Uterus (tissue), 4 donors: ENCODE data around the gene ATP13A3. TPM values are rescaled to one million over a fixed set of nuclear protein-coding genes. Genes with fewer than 3 reads are reported as not detected.
"Not testable (repeated sequence)": the region's sequence is repeated elsewhere in the genome, so short reads cannot be mapped to it uniquely, and the experiment has no call there.

Source experiments
- DNase-seq, 2 donors: peaks; one replicate each; pipeline ENCODE4 v3.0.0-alpha.2; 2019 to 2020
- H3K27ac ChIP-seq, 2 donors: fragments of 200-600 bp; sonication (generic); 1 replicate in 1 of 2; 2 replicates in 1 of 2; pipeline ENCODE4 v1.5.1; 2016 to 2018
- H3K27me3 ChIP-seq, 2 donors: fragments of 200-600 bp; sonication (generic); one replicate each; pipeline ENCODE4 v1.5.1; 2018 to 2019; ENCODE audit warnings: control low read depth in 1 of 2
- H3K36me3 ChIP-seq, 2 donors: fragments of 200-600 bp; sonication (generic); one replicate each; pipeline ENCODE4 v1.5.1; 2019; ENCODE audit warnings: control low read depth in 1 of 2
- H3K4me1 ChIP-seq, 2 donors: fragments of 200-600 bp; sonication (generic); one replicate each; pipeline ENCODE4 v1.5.1; 2018 to 2019; ENCODE audit warnings: control low read depth in 1 of 2
- H3K4me3 ChIP-seq, 2 donors: fragments of 200-600 bp; sonication (generic); 1 replicate in 1 of 2; 2 replicates in 1 of 2; pipeline ENCODE4 v1.5.1; 2018 to 2019; ENCODE audit warnings: mild to moderate bottlenecking in 1 of 2
- H3K9me3 ChIP-seq, 2 donors: fragments of 200-600 bp; sonication (generic); one replicate each; pipeline ENCODE4 v1.5.1; 2019; ENCODE audit warnings: control low read depth in 1 of 2
- POLR2A ChIP-seq, 2 donors: fragments of 450-650 bp; IDR thresholded peaks; one replicate each; pipeline ENCODE4 v1.6.1; 2016; ENCODE audit warnings: antibody characterized with exemption in 2 of 2, mild to moderate bottlenecking in 1 of 2, moderate library complexity in 1 of 2
- intact Hi-C: fragments of 100-400 bp; cut with DNase I; formaldehyde crosslinking; loops from one replicate; pipeline ENCODE4 v1.15.1; 2023; ENCODE audit warnings: low total_unique reads
- total RNA-seq, 4 donors: library from RNA; depleted of rRNA in 3 of 4; stranded (reverse); fragments of >200 nt in 3 of 4; gene quantifications; one replicate each; pipeline versions ENCODE4 v1.1.0 to v1.2.4, GENCODE V29; 2014 to 2023
- TF ChIP-seq, protein P1 (sequence below), 4 experiments: fragments of 200-600 bp in 2 of 4; fragments of 450-650 bp in 2 of 4; sonication (generic) in 2 of 4; IDR thresholded peaks; one replicate each; pipeline ENCODE4 v1.5.1; 2016 to 2019; ENCODE audit warnings: antibody characterized with exemption in 4 of 4, mild to moderate bottlenecking in 2 of 4, moderate library complexity in 1 of 4
- donor health status: DM: yes; HTN: yes; CAD: no.

Gene ATP13A3
- total RNA-seq, result 100 to 1,000 TPM in 1 of 4 donors, 10 to 100 TPM in 3; 43.3 to 148 (median 82.9) TPM

DNA sequence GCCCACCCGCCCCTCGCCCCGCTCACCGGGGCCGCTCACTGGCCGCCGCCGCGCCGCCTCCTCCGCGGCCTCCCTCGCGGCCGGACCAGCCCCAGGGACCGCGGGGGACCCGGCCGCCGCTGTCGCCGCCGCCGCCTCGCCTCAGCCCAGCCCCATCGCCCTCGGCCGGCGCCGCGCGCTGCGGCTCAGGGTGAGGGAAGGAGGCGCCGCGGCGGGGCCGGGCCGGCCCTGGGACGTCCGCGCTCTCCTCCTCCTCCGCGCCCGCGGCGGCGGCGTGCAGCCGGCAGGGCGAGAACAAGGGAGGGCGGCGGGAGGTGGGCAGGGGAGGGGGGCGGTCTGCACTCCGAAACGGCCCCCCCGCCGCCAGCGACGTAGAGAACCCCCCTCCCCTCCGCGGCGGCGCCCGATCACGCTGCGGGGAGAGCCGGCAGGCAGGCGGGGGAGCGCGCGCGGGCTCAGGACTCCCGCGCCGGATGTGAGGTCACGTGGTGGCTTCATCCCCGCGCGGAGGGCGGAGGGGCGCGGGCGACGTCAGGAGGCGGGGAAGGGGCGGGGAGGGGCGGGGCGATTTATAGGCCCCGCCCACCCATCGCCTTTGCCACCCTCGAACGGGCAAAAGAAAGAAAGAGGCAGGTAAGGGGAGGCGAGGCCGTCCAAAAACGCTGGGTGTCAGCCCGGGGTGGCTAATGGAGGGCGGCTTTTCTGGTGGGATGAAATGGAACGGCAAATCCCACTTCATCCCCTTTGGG is at the start of gene ATP13A3:
Gene ATP13A3 (minus strand): TSS at position 463 of the 749 bp plus-strand sequence. CDS start 24,812 bp downstream, outside the sequence.
- Histone ChIP-seq H3K9me3 (no peaks in the 10 kb centered on the region), H3K27ac (peak within 1 kb of the TSS; percentile 89 to 93), H3K36me3 (no peaks in the 10 kb centered on the region), H3K4me1 (no peaks in the 10 kb centered on the region), H3K4me3 (peak within 1 kb of the TSS; percentile 45 to 89), H3K27me3 (no peaks in the 10 kb centered on the region)
- TF ChIP-seq, protein P1, sequence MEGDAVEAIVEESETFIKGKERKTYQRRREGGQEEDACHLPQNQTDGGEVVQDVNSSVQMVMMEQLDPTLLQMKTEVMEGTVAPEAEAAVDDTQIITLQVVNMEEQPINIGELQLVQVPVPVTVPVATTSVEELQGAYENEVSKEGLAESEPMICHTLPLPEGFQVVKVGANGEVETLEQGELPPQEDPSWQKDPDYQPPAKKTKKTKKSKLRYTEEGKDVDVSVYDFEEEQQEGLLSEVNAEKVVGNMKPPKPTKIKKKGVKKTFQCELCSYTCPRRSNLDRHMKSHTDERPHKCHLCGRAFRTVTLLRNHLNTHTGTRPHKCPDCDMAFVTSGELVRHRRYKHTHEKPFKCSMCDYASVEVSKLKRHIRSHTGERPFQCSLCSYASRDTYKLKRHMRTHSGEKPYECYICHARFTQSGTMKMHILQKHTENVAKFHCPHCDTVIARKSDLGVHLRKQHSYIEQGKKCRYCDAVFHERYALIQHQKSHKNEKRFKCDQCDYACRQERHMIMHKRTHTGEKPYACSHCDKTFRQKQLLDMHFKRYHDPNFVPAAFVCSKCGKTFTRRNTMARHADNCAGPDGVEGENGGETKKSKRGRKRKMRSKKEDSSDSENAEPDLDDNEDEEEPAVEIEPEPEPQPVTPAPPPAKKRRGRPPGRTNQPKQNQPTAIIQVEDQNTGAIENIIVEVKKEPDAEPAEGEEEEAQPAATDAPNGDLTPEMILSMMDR (IDR thresholded peaks at IDR 0.05), result no peak
- TF ChIP-seq POLR2A (IDR thresholded peaks at IDR 0.05), result peak; percentile 54 to 92
- DNase-seq, result peak; percentile 87 to 88
- intact Hi-C loops, result loop anchor here (5.0 kb wide), 1 partner anchor 96 kb away; no protein-coding TSS in a partner anchor

DNA sequence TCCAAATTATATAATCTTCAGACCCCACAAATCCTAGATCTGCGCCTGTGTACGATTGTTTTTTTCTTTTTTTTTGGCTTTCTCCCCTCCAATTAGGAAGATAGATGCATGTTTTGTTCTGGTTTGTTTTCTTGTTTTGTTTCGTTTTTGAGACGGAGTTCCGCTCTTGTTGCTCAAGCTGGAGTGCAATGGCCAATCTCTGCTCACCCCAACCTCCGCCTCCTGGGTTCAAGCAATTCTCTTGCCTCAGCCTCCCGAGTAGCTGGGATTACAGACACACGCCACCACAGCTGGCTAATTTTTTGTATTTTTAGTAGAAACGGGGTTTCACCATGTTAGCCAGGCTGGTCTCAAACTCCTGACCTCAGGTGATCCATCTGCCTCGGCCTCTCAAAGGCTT is 48.4 kb upstream of the ATP13A3 start:
- H3K4me1 ChIP-seq, H3K36me3 ChIP-seq, H3K4me3 ChIP-seq, H3K27me3 ChIP-seq, intact Hi-C loops, H3K9me3 ChIP-seq, H3K27ac ChIP-seq, DNase-seq: not testable (repeated sequence)

DNA sequence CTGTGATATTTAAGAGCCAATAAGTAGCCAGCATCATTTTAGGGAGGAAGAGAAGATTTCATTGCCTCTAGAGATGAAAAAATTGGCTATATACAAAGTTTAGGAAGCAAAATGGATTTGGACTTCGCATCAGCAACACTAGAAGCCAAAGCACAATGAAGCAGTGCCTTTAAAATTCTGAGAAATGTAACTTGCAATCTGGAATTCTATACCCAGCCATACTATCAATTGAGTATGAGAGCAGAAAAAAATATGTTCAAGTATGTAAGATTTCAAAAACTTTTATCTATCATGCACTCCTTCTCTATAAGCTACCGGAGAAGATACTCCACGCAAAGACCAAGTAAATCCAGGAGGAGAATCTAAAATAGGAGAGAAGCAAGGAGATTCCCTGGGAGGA is 47.4 kb upstream of the ATP13A3 start:
- Histone ChIP-seq H3K4me1 (no peaks in the 10 kb centered on the region), H3K9me3 (no peaks in the 10 kb centered on the region), H3K27me3 (no peaks in the 10 kb centered on the region), H3K36me3 (no peaks in the 10 kb centered on the region), H3K4me3 (no peak overlapping the region), H3K27ac (no peak overlapping the region)
- no peak for DNase-seq
- TF ChIP-seq, protein P1 (IDR thresholded peaks at IDR 0.05), result no peak
- no peak for TF ChIP-seq POLR2A (IDR thresholded peaks at IDR 0.05)
- intact Hi-C loops, result no loop called here

DNA sequence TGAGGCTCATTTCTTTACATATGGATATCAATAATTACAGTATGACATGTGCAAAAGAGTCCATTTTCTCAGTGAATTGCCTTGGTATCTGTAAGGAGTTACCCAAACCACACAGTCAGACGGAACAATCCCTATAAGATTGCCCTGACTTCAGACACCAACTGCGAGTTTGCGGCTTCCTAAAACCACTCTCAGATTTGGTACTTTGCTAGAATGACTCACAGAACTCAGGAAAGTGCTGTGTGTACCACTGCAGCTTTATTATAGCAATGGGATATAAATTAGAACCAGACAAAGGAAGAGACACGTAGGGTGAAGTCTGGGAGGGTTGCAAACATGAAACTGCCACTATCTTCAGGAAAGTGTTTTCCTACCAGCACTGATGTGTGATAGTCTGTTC is 45.8 kb upstream of the ATP13A3 start:
- no peak for TF ChIP-seq POLR2A (IDR thresholded peaks at IDR 0.05)
- TF ChIP-seq, protein P1 (IDR thresholded peaks at IDR 0.05), result no peak
- intact Hi-C loops, result no loop called here
- no peak overlapping the region for H3K4me3 ChIP-seq
- H3K4me1 ChIP-seq, result no peaks in the 10 kb centered on the region
- H3K9me3 ChIP-seq, result no peaks in the 10 kb centered on the region
- no peak overlapping the region for H3K27ac ChIP-seq
- no peaks in the 10 kb centered on the region for H3K36me3 ChIP-seq
- DNase-seq, result no peak
- H3K27me3 ChIP-seq, result no peaks in the 10 kb centered on the region

DNA sequence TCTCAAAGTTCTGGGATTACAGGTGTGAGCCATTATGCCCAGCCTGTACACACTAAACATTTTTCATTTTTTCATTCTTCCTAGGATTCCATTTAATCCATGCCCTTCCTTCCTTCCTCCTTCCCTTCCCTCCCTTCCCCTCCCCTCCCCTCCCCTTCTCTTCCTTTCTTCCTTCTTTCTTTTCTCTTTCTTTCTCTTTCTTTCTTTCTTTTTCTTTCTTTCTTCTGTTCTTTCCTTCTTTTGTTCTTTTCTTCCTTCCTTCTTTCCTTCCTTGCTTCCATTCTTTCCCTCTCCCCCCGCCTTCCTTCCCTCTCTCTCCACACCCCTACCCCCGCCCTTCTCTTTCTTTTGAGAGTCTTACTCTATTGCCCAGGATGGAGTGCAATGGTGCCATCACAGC is 40.9 kb upstream of the ATP13A3 start:
- no peak for DNase-seq
- Histone ChIP-seq H3K36me3 (no peaks in the 10 kb centered on the region), H3K27me3 (no peaks in the 10 kb centered on the region), H3K4me3 (no peak overlapping the region), H3K4me1 (no peaks in the 10 kb centered on the region), H3K9me3 (no peaks in the 10 kb centered on the region), H3K27ac (no peak overlapping the region)
- intact Hi-C loops, result no loop called here
- no peak for TF ChIP-seq POLR2A (IDR thresholded peaks at IDR 0.05)
- TF ChIP-seq, protein P1 (IDR thresholded peaks at IDR 0.05), result no peak
